HG03045 (cell line): ENCODE data around the gene SH2D4B.

Source experiments
- ATAC-seq: cut with Tn5 transposase; IDR thresholded peaks from one replicate; pipeline ENCODE4 v1.9.1; 2021; ENCODE audit warnings: mild to moderate bottlenecking, moderate library complexity; ENCODE audit not compliant: unreplicated experiment

Gene SH2D4B

DNA sequence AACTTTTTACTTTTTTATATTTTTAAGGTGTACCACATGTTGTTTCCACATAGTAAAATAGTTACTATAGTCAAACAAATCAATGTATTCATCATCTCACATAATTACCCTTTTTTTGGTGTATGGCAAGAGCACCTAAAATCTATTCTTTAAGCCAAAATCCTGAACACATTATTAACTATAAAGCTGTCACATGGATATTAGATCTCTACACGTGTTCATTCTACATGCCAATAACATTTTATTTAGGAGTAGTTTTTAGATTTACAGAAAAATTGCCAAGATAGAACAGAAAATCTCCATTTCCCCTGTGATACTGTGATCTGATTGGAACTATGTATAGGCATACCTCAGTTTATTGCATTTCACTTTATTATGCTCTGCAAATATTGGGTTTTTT, 137.1 kb downstream of the SH2D4B start:
- ATAC-seq: no peak

DNA sequence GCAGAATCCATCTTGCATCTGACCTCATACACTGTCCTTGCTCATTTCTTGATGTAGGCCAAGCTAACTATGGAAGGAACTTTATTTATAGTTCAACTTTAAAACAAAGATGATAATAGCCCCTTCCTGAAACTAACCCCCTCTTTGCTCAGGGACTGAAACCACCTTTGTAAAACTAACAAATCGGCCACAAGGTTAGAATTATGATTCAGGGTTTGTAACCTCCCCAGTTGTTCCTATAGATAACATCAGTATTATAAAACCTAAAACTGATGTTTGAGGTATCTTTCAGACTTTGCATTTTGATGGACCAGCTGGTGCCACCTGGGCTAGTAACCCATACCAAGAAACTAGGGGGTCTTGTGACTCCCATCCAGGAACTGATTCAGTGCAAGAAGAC, 143.4 kb downstream of the SH2D4B start:
- no peak for ATAC-seq

DNA sequence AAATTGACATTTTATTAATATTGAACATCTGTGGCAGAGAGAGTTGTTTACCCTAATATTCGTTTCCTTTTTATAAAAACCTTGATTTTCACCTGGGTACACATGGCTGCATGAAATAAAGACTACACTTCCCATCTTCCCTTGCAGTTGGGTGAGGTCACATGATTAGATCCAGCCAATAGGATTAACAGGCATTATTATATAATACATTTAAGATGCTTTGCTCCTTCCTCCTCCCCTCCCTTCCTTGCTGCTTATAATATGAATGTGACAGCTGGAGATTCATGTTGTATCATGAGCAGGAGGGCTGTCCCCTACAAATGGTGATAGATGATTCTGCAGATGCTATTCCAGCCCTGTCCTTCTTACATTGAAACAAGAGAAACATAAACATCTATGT, 146.6 kb downstream of the SH2D4B start:
- no peak for ATAC-seq

DNA sequence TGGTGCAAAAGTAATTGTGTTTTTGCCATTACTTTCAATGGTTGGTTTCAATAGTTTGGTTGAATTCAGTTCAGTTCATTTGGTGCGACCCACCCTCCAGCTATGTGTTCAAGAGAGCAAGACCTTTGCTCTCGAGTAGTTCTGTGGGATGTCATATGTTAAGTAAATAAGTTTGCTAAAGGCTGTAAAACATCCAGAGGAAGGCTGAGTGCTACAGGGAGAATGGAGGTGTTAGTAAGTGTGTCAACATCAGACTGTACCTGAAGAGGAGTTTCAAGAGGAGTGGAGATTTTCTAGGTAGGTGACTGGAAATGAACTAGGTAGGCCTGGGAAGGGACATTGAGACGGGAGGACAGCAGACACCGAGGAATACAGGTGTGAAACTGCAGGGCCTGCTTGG, 147.7 kb downstream of the SH2D4B start:
- no peak for ATAC-seq

DNA sequence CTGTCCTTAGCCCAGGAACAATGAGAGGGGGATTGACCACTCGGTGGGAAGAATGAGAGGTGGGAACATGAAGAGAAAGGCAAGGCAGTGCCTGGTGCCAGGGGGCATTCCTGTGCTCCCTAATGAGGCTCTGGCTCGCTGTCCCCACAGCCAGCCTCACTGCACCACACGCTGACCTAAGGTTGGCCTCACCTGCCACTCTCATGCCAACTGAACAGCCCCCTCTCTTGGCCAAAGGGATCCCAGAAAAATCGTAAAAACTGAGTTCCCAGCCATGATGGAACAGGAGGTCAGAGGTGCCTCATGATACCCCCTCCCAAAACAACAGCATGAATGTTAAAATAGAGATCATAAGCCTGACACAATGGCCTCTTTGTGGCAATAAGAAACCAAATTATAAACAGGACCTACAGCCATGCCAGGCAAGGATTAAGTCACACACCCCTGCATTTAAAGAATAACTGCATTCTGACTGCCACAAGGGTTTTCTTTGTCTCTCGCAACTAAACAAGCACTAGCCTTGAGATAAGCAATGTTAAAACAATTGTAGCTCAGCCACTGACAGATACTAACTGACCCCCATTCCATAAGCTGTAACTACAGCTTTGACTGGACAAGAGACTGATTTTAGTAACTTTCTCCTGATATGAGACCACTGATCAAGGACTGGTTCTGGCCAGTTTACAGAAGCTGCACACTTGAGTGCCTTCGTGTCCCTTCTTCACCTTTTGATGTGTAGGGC, 149.2 kb downstream of the SH2D4B start:
- no peak for ATAC-seq

DNA sequence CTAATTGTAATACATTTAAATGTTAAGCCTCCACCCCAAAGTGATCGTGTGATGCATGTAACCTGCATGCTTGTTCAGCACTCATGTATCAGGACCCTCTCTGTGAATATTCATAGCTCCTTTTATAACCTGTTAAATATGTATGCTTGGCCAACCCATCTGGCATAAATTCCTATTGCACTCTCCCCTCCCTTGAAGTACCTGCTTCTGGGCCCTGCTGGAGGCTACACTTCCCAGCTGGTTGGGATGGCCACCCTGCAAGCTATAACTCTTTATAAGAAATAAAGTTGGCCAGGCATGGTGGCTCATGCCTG, 149.7 kb downstream of the SH2D4B start:
- no peak for ATAC-seq

DNA sequence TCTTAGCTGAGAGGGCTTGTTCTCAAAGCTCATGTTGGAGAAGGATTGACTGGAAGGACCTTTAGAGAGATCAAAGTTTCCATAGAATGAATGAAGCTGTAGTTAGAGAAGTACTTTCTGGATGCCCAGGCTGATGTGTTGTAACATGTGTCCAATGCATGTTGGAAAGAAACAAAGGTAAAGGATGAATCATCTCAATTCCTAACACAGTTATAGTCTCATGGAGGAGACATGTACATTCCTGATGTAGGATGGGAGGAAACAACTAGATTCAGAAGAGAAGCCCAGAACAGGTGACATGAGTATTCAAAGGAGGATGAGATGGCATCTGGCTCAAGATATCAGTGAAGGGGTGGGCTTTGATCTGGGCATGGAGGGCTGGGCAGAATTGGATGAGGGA, 152.7 kb downstream of the SH2D4B start:
- no peak for ATAC-seq

DNA sequence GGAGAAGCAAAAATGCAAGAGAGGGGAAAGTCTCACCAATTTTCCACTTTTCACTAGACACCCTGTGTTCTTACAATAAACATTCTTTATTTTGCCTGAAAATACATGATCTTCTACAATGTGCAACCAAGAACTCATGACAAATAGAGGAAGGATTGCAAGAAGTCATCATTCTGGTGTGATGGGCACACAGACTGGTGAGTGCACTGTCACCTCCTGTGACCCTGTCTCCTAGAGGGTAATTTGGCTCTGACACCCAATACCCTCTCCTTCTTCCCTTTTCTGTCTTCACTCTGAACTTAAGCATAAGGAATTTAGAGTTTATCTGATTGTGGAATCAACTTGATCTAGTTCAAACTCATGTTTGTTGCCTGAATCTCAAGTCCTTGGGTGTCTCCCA, 153.7 kb downstream of the SH2D4B start:
- ATAC-seq: no peak

DNA sequence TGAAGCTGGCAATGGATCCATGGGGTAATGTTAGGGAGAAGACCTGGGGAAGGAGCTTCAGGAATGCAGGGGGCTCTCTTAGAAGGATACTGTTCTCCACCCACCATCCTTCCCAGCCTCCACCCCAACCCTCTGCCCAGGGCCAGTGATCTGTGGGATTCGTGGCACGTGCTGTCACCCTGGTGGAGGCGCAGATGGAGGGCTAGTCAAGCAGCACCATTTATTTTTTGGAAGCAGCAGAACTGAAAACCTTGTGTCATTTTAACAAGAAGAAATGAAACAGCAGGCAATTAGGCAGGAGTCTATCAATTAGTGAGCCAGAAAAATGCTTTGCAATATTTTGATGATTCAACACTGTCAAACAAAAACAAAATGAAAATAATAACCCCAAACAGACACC, 155.9 kb downstream of the SH2D4B start:
- ATAC-seq: no peak

DNA sequence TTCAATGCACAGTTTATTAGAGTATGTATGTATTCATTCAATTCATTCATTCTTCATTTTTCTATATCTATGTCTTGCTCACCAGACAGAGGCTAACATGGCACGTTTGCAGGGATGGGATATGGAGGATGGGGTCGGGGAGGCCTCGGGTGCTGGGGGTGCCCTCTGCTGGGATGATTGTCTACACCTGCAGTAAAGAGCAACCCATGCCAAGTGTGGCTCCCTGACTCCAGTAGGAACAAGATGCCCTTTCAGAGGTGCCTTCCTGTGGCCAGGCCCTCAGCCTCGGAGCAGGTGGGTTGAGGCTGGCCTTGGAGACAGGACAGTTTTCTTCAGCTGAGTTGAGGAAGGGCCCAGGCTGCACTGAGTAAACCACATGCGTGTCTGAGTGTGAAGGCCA, 157.2 kb downstream of the SH2D4B start:
- no peak for ATAC-seq
